ENCODE data around the gene TTC33. TPM values are rescaled to one million over a fixed set of nuclear protein-coding genes. Genes with fewer than 3 reads are reported as not detected.
"Not testable (repeated sequence)": the region's sequence is repeated elsewhere in the genome, so short reads cannot be mapped to it uniquely, and the experiment has no call there.

TTC33 gene
- total RNA-seq, 1 donor from 2014 or later, result 7.0 TPM

GRCh38 chr5:40651201-40651600 is 104.6 kb downstream of the TTC33 start:
- intact Hi-C loops (cut with DNase I), result no loop called here
- H3K36me3 ChIP-seq, result no peaks in the 10 kb centered on the region
- TF ChIP-seq, protein P1, sequence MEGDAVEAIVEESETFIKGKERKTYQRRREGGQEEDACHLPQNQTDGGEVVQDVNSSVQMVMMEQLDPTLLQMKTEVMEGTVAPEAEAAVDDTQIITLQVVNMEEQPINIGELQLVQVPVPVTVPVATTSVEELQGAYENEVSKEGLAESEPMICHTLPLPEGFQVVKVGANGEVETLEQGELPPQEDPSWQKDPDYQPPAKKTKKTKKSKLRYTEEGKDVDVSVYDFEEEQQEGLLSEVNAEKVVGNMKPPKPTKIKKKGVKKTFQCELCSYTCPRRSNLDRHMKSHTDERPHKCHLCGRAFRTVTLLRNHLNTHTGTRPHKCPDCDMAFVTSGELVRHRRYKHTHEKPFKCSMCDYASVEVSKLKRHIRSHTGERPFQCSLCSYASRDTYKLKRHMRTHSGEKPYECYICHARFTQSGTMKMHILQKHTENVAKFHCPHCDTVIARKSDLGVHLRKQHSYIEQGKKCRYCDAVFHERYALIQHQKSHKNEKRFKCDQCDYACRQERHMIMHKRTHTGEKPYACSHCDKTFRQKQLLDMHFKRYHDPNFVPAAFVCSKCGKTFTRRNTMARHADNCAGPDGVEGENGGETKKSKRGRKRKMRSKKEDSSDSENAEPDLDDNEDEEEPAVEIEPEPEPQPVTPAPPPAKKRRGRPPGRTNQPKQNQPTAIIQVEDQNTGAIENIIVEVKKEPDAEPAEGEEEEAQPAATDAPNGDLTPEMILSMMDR (IDR thresholded peaks at IDR 0.05), result no peak
- no peaks in the 10 kb centered on the region for H3K4me1 ChIP-seq
- no peak for DNase-seq (ENCODE audit: low spot score in 2 of 2)
- no peaks in the 10 kb centered on the region for H3K27me3 ChIP-seq
- no peak overlapping the region for H3K27ac ChIP-seq
- no peaks in the 10 kb centered on the region for H3K9me3 ChIP-seq
- no peak overlapping the region for H3K4me3 ChIP-seq

GRCh38 chr5:40649463-40650030 is 106.2 kb downstream of the TTC33 start:
- intact Hi-C loops (cut with DNase I), result no loop called here
- no peaks in the 10 kb centered on the region for H3K36me3 ChIP-seq
- H3K27me3 ChIP-seq, result no peaks in the 10 kb centered on the region
- no peak overlapping the region for H3K4me3 ChIP-seq
- H3K4me1 ChIP-seq, result no peaks in the 10 kb centered on the region
- DNase-seq (ENCODE audit: low spot score in 2 of 2), result no peak
- TF ChIP-seq, protein P1 (IDR thresholded peaks at IDR 0.05), result no peak
- no peaks in the 10 kb centered on the region for H3K9me3 ChIP-seq
- no peak overlapping the region for H3K27ac ChIP-seq

DNA sequence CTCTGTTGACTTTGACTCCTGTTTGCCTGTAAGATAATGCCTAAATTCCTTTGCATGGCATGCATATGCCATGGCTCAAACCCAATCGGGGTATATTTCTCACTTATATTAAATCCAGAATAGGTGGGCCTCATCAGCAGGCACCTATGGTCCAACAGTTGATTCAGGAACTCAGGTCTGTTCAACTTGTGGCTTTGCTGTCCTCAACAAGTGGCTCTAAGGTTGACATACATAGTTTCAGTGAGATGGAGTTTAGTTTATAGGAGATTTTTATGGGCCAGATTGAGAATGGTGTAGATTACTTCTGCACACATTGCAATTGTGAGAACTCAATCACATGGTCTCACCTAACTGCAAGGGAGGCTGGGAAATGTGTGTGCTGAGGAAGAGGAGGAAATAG is 107.6 kb downstream of the TTC33 start:
- TF ChIP-seq, protein P1 (IDR thresholded peaks at IDR 0.05), result no peak
- Histone ChIP-seq H3K27ac (no peak overlapping the region), H3K27me3 (no peaks in the 10 kb centered on the region), H3K4me1 (no peaks in the 10 kb centered on the region), H3K9me3 (no peaks in the 10 kb centered on the region), H3K4me3 (no peak overlapping the region), H3K36me3 (no peaks in the 10 kb centered on the region)
- intact Hi-C loops (cut with DNase I), result no loop called here
- no peak for DNase-seq (ENCODE audit: low spot score in 2 of 2)

DNA sequence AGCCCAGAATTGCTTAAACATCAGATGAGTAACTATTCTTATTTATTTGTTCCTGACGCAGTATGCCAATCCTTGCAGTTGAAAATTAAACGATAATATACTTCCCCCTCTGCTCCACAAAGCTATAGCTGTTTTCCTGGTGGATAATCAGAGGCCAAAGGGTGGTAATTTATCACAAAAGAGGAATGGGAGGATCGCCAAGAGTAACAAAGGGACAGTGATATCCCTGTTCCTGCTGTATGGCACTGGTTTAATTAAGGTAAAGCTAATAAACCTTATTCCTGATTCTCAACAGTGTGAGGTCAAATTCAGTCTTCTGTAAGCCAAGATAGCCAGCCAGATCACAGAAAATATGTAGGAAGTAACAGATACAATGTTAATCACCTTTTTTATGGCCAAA is 109.5 kb downstream of the TTC33 start:
- Histone ChIP-seq H3K27ac (no peak overlapping the region), H3K36me3 (no peaks in the 10 kb centered on the region), H3K4me3 (no peak overlapping the region), H3K4me1 (no peaks in the 10 kb centered on the region), H3K9me3 (no peaks in the 10 kb centered on the region), H3K27me3 (no peaks in the 10 kb centered on the region)
- TF ChIP-seq, protein P1 (IDR thresholded peaks at IDR 0.05), result no peak
- intact Hi-C loops (cut with DNase I), result no loop called here
- no peak for DNase-seq (ENCODE audit: low spot score in 2 of 2)

- H3K36me3 ChIP-seq; H3K4me1 ChIP-seq; DNase-seq (ENCODE audit: low spot score in 2 of 2); H3K9me3 ChIP-seq; H3K27ac ChIP-seq; intact Hi-C loops (cut with DNase I); H3K4me3 ChIP-seq; H3K27me3 ChIP-seq: not testable (repeated sequence)
These were observed 116.2 kb downstream of the TTC33 start for GRCh38 chr5:40639531-40639930.

DNA sequence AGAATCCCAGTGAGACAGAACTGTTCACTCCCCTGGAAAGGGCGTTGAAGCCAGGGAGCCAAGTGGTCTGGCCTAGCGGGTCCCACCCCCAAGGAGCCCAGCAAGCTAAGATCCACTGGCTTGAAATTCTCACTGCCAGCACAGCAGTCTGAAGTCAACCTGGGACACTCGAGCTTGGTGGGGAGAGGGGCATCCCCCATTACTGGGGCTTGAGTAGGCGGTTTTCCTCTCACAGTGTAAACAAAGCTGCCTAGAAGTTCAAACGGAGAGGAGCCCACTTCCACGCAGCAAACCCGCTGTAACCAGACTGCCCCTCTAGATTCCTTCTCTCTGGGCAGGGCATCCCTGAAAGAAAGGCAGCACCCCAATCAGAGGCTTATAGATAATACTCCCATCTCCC is 121.2 kb downstream of the TTC33 start:
- TF ChIP-seq, protein P1 (IDR thresholded peaks at IDR 0.05), result no peak

More for the DNA sequence above, 121.2 kb downstream of the TTC33 start:
- Histone ChIP-seq H3K9me3 (peaks cover 0 to 8% of the 10 kb centered on the region in 2 donors), H3K4me1 (no peaks in the 10 kb centered on the region), H3K4me3 (no peak overlapping the region), H3K27me3 (no peaks in the 10 kb centered on the region), H3K27ac (no peak overlapping the region), H3K36me3 (no peaks in the 10 kb centered on the region)
- DNase-seq (ENCODE audit: low spot score in 2 of 2), result no peak
- intact Hi-C loops (cut with DNase I), result no loop called here
